ENCODE measurements around the gene ATP6V0B. TPM values are rescaled to one million over a fixed set of nuclear protein-coding genes. Genes with fewer than 3 reads are reported as not detected.

The ATP6V0B gene
- total RNA-seq, 4 donors from 2014 or later, result 87.5 to 218 (median 122) TPM

DNA sequence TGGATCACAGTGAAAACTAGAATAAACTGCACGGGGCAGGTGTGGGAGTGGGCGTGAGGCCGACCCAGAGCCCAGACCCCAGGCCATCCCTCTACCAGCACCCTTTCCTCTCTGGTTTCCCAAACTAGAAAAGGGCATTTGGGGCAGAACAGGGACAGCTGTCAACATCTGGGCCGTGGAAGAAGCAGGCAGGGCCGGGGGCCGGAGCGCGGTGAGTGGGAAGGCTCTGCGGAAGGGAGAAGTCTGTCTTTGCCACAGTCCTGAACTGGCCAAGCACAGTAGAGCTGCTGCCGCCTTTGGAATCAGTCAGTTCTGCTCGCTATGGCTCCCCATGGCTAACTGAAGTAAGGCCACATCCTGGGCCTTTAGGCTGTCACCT is 23.2 kb downstream of the ATP6V0B start:
- Histone ChIP-seq H3K27me3 (no peaks in the 10 kb centered on the region), H3K4me3 (no peak overlapping the region), H3K36me3 (peaks cover 0 to 9% (median 0%) of the 10 kb centered on the region in 3 donors), H3K9me3 (no peaks in the 10 kb centered on the region), H3K27ac (no peak overlapping the region), H3K4me1 (peaks cover 0 to 7% (median 0%) of the 10 kb centered on the region in 4 donors)
- no peak for TF ChIP-seq POLR2A (IDR thresholded peaks at IDR 0.05)
- TF ChIP-seq, protein P1, sequence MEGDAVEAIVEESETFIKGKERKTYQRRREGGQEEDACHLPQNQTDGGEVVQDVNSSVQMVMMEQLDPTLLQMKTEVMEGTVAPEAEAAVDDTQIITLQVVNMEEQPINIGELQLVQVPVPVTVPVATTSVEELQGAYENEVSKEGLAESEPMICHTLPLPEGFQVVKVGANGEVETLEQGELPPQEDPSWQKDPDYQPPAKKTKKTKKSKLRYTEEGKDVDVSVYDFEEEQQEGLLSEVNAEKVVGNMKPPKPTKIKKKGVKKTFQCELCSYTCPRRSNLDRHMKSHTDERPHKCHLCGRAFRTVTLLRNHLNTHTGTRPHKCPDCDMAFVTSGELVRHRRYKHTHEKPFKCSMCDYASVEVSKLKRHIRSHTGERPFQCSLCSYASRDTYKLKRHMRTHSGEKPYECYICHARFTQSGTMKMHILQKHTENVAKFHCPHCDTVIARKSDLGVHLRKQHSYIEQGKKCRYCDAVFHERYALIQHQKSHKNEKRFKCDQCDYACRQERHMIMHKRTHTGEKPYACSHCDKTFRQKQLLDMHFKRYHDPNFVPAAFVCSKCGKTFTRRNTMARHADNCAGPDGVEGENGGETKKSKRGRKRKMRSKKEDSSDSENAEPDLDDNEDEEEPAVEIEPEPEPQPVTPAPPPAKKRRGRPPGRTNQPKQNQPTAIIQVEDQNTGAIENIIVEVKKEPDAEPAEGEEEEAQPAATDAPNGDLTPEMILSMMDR (IDR thresholded peaks at IDR 0.05), result no peak
- DNase-seq, result no peak

DNA sequence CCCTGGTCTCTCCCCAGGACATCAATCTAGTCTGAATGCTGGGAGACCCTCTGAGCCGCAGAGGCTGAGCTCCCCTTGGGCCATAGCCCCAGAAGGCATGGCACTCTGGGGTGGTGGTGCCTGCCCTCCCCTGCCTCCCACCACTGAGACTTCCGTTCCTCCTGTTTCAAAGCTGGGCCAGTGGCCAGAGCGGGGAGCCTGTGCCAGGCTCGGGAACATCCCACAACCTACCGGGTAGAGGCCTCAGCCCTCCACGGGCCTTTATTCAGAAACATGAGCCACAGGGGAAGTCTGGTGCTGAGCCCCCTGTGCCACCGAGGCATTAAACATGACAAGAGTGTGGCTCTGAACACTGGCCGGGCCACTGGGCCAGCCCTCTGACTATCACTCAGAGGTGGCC is 24.7 kb downstream of the ATP6V0B start:
- no peak overlapping the region for H3K4me3 ChIP-seq
- no peak for TF ChIP-seq POLR2A (IDR thresholded peaks at IDR 0.05)
- TF ChIP-seq, protein P1 (IDR thresholded peaks at IDR 0.05), result no peak
- H3K36me3 ChIP-seq, result peaks cover 0 to 9% (median 0%) of the 10 kb centered on the region in 3 donors

DNA sequence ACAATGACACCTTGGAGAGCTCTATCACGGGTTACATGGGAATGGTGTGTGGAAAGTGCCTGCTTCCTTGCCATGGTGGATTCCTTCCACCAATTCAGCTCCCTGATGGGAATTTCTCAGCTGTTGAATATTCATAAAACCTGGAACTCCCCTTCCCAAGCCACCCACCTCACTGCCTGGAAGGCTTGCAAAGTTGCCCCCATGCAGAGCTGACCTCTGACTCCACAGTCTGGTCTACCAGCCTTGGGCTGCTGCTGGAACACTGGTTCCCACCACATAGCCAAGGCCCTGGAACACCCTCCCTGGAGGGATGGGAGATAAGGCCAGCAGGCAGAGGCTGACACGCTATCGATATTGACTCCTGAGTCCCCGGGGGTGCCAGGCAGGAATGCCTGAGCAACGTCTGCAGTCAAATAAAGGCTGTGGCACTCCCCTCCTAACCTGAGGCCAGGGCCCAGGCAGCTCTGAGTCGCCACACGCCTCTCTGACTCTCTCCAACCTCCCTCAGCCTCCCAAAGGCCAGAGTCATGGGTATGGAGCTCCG is 25.4 kb downstream of the ATP6V0B start:
- DNase-seq, result no peak
- H3K4me3 ChIP-seq, result no peak overlapping the region
- no peak for TF ChIP-seq POLR2A (IDR thresholded peaks at IDR 0.05)
- TF ChIP-seq, protein P1 (IDR thresholded peaks at IDR 0.05), result no peak
- H3K27ac ChIP-seq, result no peak overlapping the region
- H3K4me1 ChIP-seq, result peaks cover 0 to 7% (median 0%) of the 10 kb centered on the region in 4 donors
- H3K27me3 ChIP-seq, result no peaks in the 10 kb centered on the region
- peaks cover 0 to 9% (median 0%) of the 10 kb centered on the region in 3 donors for H3K36me3 ChIP-seq
- H3K9me3 ChIP-seq, result no peaks in the 10 kb centered on the region

More for the DNA sequence above, 24.7 kb downstream of the ATP6V0B start:
- H3K27me3 ChIP-seq, result no peaks in the 10 kb centered on the region
- H3K4me1 ChIP-seq, result peaks cover 0 to 7% (median 0%) of the 10 kb centered on the region in 4 donors
- DNase-seq, result no peak
- no peaks in the 10 kb centered on the region for H3K9me3 ChIP-seq
- no peak overlapping the region for H3K27ac ChIP-seq

DNA sequence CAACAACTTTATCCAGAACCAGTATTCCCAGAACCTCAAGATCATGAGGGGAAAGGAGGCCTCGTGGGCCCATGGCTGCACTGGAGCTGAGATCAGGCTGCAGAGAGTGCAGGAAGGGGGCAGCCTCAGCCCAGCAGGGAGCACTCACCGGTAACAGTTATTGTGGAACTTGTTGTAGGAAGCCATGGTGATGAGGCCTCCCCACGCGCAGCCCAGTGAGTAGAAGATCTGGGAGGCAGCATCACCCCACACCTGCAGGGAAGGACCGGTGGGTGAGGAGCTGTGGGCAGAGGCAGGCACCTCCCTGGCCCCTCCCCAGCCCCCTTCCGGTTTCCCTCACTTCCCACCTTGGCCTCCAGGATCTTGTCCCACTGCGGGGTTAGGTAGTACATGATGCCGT is 27.4 kb downstream of the ATP6V0B start:
- Histone ChIP-seq H3K4me1 (peaks cover 0 to 10% (median 0%) of the 10 kb centered on the region in 4 donors), H3K27me3 (no peaks in the 10 kb centered on the region), H3K36me3 (peaks cover 0 to 9% (median 0%) of the 10 kb centered on the region in 3 donors), H3K4me3 (no peak overlapping the region), H3K9me3 (no peaks in the 10 kb centered on the region), H3K27ac (no peak overlapping the region)
- no peak for DNase-seq
- no peak for TF ChIP-seq POLR2A (IDR thresholded peaks at IDR 0.05)
- TF ChIP-seq, protein P1 (IDR thresholded peaks at IDR 0.05), result no peak

DNA sequence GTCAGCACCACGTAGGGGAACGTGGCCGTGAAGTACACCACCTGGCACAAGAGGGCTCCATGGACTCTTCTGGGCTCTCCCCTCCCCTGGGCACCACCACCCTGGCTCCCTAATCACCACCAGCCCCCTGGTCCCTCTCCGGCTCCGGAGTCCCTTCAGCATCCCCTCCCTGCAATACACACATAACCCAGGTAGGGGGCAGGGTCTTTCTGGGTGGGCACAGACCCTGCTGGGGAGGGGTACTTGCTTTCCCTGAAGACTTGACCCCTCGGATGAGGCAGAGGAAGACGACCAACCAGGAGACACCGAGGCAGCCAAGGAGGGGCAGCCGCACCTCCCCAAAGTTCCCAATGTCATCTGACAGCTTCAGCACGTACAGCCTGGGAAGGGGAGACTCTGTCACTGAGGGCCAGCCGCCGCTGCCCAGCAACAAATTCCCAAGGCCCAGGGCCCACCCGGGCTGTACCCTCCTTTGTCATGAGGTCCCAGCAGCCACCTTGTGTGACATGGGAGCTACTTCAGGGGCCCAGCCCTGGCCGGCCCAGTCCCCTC is 27.9 kb downstream of the ATP6V0B start:
- Histone ChIP-seq H3K4me1 (peaks cover 0 to 6% (median 0%) of the 10 kb centered on the region in 4 donors), H3K36me3 (peaks cover 0 to 9% (median 0%) of the 10 kb centered on the region in 3 donors), H3K27me3 (no peaks in the 10 kb centered on the region), H3K4me3 (no peak overlapping the region), H3K9me3 (no peaks in the 10 kb centered on the region), H3K27ac (no peak overlapping the region)
- no peak for TF ChIP-seq POLR2A (IDR thresholded peaks at IDR 0.05)
- TF ChIP-seq, protein P1 (IDR thresholded peaks at IDR 0.05), result no peak
- no peak for DNase-seq
